HG03520 (cell line): ENCODE results near the gene PRICKLE3.

Experiments used
- ATAC-seq: cut with Tn5 transposase; IDR thresholded peaks from one replicate; pipeline ENCODE4 v1.9.1; 2021; ENCODE audit warnings: mild to moderate bottlenecking, moderate library complexity; ENCODE audit not compliant: unreplicated experiment

PRICKLE3 gene

GRCh38 chrX:49186125-49187027, at the start of gene PRICKLE3:
PRICKLE3 (minus strand) TSS chrX:49186373; CDS start chrX:49186297, 76 bp downstream.
- ATAC-seq = peak; percentile 24

GRCh38 chrX:49233887-49234555, 47.8 kb upstream of the PRICKLE3 start:
- no peak for ATAC-seq

- ATAC-seq = no peak
Observed at GRCh38 chrX:49233176-49233575, 47.0 kb upstream of the PRICKLE3 start, which contains the start of gene CACNA1F. CACNA1F (minus strand) TSS chrX:49233340; CDS start chrX:49233309, 31 bp downstream.

DNA sequence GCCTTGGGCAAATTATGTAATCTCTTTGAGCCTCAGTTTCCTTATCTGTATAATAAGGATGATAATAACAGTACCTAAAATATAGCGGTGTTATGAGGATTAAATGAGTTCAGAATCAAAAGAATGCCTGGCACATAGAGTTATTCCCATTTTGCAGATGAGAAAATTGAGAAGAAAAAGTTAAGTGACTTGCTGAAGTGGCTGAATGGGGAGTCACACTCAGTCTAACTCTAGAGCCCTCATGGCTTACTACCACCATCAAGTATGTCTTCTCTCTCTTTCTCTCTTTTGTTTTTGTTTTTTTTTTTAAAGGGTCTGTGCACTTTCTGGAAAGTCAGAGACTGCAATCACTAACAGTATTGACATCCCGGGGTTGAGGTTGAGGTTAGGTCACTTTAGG, 46.4 kb upstream of the PRICKLE3 start:
- no peak for ATAC-seq

- ATAC-seq = no peak
Observed at GRCh38 chrX:49231333-49232000, 45.3 kb upstream of the PRICKLE3 start.

DNA sequence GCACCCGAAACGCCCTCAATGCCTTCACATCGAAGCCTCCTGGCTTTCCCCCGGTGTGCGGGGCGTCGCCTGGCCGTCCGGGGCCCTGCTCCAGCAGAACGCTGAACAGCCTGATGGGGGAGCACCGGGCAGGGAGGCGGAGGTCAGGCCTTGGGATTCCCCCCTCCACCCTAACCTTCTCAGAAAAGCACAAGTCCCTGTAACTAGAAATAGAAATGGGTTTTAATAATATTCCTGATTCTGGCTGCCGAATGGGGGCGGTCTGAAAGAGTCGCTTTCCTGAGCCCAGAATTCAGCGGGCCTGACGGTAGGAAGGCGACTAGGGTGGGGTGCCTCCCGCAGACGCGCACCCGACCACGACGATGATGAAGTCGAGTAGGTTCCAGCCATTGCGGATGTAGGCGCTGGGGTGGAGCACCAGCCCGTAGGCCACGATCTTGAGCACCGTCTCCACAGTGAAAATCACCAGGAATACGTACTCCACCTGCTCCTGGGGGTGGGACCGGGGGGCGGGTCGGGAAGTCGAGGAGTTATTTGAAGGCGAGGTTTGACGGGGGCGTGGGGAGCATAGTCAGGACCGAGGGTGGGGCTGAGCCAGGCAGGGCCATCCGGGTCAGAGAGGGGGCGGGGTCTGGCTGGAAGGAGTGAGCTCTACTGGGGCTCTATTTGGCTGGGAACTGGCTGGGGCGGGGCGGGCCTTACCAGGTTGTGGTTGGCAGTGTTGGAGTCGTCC, 44.5 kb upstream of the PRICKLE3 start:
- ATAC-seq = peak; percentile 45

- no peak for ATAC-seq
Observed at GRCh38 chrX:49228185-49228584, 42.0 kb upstream of the PRICKLE3 start.

DNA sequence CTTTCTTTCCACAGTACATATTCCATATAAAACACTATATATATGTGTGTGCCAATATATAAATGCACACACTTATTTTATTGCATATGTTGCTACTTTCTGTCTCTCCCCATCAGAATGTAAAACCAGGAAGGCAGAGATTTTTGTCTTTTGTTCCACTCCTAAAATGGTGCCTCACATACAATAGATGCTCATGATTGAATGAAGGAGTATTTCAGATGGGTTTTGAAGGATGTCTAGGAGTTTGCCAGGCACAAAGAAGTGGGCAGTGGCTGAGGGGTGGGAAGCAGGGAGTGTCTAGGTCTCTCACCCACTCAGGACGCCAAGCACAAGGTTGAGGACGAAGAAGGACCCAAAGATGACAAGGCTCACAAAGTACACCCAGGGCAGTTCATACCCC, 41.6 kb upstream of the PRICKLE3 start:
- no peak for ATAC-seq

- ATAC-seq = no peak
Observed at GRCh38 chrX:49226946-49227345, 40.8 kb upstream of the PRICKLE3 start.

DNA sequence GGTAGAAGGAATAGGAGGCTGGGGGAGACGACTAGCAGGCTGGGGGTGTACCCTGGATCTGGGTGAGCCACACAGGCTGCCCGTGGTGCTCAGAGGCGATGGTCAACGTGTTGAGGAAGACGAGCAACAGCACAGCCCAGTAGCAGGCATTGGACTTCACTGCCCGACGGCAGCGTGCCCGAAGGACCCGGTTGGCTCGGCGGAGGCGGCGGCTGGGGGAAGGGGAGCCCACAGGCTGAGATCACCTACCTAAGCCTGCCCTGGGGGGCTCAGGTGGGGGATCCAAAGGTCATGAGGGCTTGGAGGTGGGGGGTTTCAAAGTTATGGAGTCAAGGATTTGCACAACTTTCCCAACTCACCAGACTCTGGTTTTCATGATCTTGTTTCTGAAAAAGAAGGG, 39.7 kb upstream of the PRICKLE3 start:
- no peak for ATAC-seq

- ATAC-seq = no peak
Observed at GRCh38 chrX:49221868-49222267, 35.7 kb upstream of the PRICKLE3 start.

- no peak for ATAC-seq
Observed at GRCh38 chrX:49220100-49220499, 33.9 kb upstream of the PRICKLE3 start.

DNA sequence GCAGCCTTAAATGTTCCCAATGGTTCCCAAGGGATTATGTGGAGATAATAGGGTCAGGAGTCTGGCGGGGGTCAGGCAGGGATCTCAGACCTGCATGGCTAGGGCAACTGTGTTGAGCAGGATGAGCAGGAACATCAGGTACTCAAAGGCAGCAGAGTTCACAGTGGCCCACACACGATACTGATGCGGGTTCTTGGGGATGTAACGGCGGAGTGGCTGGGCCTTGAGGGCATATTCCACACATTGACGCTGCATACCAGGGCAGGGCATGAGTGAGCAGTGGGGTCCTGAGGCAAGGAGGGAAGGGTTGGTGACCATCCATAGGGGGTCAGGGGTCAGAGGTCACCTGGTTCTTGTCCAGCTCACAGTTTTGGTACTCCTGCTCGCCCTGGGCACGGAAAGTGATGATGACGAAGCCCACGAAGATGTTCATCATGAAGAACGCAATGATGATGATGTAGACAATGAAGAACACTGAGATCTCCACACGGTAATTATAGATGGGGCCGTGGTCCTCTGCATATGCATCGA, 28.9 kb upstream of the PRICKLE3 start:
- ATAC-seq = no peak

GRCh38 chrX:49214416-49214815, 28.2 kb upstream of the PRICKLE3 start:
- ATAC-seq = no peak

DNA sequence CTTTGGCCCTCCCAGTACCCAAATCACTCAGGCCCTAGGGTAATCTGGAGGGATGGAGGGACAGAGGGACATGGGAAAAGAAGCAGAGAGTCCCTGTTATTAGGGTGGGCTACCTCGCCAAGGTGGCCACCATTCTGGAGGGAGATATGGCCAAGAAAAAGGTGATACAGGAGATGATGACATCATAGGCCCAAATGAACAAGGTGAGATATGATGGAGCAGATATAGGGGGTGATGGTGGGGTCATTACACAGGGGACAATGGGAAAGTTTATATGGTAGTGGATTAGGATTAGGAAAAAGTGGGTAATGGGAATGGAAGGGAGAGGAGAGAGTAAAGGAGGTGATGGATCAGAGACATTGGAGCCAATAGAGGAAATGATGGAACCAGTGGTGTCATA, 26.7 kb upstream of the PRICKLE3 start:
- ATAC-seq = no peak

DNA sequence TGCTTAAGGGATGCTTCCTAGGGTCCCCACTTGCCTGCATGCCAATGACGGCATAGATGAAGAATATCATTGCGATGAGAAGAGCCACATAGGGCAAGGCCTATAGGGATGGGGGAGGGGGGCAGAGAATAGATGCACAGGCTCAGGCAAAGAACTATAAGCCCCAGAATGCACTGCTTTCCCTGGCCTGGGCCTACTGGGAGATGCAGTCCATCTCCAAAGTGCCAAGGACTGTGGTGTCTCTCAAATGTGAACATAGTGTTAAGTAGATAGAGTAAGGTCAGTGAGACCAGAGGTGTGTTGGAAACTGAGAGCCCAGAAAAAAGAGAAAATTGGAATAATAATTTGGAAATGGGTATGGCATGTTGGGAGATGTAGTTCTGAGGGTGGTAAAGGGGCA, 26.0 kb upstream of the PRICKLE3 start:
- no peak for ATAC-seq

DNA sequence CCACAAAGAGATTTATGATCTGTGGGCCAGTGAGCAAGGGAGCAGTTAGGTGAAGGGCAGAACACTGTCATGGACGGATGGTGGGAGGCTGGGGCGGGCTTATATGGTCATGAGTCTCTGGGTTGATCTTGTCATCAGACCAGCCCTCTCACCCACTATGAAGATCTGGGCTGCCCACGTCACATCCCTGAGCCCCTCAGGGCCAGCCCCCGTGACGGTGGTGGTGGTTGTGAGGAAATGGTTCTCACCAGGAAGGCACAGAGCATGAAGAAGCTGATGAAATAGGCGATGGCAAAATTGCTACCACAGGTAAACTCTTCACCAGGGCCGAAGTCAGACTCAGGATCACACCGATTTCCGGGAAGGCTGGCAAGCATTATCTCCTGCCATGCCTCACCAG, 24.9 kb upstream of the PRICKLE3 start:
- ATAC-seq = no peak

- no peak for ATAC-seq
Observed at GRCh38 chrX:49210406-49210805, 24.2 kb upstream of the PRICKLE3 start.

DNA sequence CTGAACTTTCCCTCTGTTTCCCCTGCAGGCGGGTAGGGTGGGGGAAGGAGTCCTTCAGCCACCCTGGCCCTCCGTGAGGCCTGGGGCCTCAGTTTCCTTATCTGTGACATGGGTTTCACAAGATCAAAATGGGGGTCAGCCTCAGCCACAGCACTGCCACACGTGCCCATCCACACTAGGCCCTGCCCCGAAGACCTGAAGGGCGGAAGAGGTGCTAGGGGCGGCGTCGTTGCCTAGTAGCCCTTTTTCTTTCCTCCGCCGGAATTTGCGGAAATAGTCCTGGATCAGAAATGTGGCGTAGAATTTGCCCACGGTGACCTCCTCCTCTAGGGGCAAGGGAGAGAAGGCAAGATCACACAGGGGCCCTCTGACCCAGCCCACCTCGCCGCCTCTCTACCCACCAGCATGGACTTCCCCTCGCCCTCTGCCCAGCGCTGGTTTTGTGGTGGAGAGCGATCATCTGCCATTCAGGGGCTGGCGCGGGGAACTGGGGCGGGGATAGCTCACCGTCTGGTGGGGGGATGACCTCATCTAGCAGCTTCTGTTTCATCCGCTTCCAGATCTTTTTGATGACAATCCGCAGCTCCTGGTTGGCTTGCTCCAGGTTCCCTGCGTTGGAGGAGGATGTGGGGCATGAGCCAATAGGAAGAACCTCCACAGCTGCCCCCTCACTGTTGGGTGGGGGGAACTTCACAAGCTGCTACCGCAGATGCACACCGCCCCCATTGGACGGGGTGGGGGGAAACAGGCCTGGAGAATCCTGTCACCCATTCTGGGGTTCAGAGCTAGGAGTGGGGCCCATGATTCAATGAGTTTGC, 23.5 kb upstream of the PRICKLE3 start:
- no peak for ATAC-seq

DNA sequence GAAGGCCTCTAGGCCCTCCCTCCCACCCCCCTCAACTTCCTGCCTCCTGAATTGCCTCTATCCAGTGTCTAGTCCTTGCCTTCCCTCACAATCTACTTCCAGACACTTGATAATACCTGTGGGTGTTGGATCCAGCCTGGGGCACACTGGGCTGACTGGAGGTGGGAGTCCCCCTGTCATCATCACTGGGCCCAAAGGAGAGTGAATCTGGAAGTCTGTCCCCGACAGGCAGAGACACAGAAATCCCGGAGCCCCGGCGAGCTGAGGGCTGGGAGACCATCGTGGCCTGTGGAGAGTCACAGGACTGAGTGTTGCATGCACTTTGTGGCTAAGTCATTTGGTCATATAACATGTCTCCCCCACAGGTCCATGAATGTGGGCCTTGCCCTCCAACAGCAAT, 22.2 kb upstream of the PRICKLE3 start:
- no peak for ATAC-seq
